22Rv1 (cell line): ENCODE measurements around the gene ZNF362.

ENCODE experiments used
- CTCF ChIP-seq: fragments of 450-650 bp; IDR thresholded peaks from 2 replicates; pipeline ENCODE4 v1.5.1; 2017; ENCODE audit warnings: mild to moderate bottlenecking
- ZFX ChIP-seq: fragments of 450-650 bp; IDR thresholded peaks from 2 replicates; pipeline ENCODE4 v1.6.1; 2017; ENCODE audit warnings: antibody characterized with exemption, borderline replicate concordance

DNA sequence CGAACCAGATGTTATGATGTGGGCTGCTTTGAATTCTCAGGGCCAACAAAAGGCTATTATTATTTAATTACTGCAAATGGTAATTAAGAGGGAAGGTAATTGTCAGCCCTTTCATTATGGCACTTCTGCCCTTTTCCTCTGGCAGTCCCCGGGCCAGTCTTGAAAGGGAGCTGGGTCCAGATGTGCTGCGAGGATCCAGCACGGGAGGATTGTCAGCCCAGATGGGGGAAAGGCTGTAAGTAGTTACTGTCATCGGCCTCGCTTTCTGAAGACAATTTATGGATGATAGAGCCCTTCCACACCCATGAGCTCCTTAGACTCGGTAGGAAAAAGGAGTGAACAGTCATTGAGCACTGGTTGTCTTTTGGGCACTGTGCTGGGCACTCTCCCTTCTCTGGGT is 8.7 kb upstream of the ZNF362 start:
- TF ChIP-seq CTCF (no peak), ZFX (no peak)
